ENCODE measurements around the gene PVALEF.

The PVALEF gene

GRCh38 chr17:81126281-81127132 is 38.8 kb upstream of the PVALEF start:
- TF ChIP-seq, protein P1, sequence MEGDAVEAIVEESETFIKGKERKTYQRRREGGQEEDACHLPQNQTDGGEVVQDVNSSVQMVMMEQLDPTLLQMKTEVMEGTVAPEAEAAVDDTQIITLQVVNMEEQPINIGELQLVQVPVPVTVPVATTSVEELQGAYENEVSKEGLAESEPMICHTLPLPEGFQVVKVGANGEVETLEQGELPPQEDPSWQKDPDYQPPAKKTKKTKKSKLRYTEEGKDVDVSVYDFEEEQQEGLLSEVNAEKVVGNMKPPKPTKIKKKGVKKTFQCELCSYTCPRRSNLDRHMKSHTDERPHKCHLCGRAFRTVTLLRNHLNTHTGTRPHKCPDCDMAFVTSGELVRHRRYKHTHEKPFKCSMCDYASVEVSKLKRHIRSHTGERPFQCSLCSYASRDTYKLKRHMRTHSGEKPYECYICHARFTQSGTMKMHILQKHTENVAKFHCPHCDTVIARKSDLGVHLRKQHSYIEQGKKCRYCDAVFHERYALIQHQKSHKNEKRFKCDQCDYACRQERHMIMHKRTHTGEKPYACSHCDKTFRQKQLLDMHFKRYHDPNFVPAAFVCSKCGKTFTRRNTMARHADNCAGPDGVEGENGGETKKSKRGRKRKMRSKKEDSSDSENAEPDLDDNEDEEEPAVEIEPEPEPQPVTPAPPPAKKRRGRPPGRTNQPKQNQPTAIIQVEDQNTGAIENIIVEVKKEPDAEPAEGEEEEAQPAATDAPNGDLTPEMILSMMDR (conservative IDR thresholded peaks at IDR 0.05) = no peak
- no peak overlapping the region for H3K27ac ChIP-seq

DNA sequence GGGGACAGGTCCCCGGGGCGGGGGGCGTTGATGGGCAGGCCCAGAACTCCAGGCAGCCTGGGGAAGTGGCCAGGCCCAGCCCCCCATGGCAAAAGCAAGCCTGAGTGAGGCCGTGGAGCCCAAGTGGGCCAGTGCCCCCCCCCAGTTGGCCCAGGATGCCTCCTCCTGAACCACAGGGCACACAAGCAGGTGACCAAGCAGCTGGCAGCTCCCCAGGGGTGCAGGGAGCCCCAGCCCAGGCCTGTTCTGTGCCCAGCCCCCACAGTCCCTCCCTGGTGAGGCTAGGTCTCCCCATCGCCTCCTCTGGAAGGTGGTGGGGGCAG is 38.2 kb upstream of the PVALEF start:
- H3K27ac ChIP-seq = no peak overlapping the region
- TF ChIP-seq, protein P1 (conservative IDR thresholded peaks at IDR 0.05) = no peak

- TF ChIP-seq, protein P1 (conservative IDR thresholded peaks at IDR 0.05) = no peak
- H3K27ac ChIP-seq = no peak overlapping the region
These were observed 37.7 kb upstream of the PVALEF start for GRCh38 chr17:81127526-81128177.

DNA sequence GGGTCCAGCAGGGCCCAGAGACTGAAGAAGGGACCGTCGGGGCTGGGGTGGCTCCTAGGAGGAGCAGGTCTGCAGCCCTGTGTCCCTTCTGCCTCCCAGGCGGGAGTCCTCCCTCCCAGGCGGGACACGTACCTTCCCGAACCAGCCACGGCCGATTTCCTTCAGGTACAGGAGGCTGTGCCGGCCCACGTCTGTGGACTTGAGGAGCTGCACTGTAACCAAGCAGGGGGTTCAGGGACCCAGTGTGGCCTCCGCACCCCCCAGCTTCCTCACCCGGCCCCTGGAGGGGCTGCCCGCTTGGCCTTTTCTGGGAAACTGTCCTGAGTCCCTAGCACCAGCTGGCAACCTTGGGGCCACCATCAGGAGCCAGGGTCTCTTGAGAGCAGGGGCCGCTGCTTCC is 37.0 kb upstream of the PVALEF start:
- TF ChIP-seq, protein P1 (conservative IDR thresholded peaks at IDR 0.05) = no peak
- H3K27ac ChIP-seq = no peak overlapping the region

DNA sequence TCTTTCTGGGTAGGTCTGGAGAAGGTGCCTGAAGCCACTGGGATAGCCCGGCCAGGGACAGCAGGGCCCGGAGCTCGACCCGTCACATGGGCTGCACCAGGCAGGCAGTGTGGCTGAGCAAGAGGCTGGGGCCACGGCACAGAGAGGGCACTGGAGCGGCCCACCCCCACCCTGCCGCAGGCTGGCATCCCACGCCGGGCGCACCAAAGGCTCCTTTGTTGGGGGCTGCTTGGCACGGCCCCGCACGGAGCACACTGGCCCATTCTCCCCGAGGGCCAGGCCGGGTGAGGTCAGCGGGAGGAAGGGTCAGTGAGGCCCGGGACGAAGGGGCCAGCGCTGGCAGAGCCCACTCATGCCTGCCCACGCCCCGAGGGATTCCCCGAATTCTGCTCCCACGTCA is 36.5 kb upstream of the PVALEF start:
- TF ChIP-seq, protein P1 (conservative IDR thresholded peaks at IDR 0.05) = no peak

GRCh38 chr17:81129289-81129688 is 36.0 kb upstream of the PVALEF start:
- TF ChIP-seq, protein P1 (conservative IDR thresholded peaks at IDR 0.05) = no peak
- H3K27ac ChIP-seq = no peak overlapping the region

More for the DNA sequence above, 36.5 kb upstream of the PVALEF start:
- no peak overlapping the region for H3K27ac ChIP-seq

DNA sequence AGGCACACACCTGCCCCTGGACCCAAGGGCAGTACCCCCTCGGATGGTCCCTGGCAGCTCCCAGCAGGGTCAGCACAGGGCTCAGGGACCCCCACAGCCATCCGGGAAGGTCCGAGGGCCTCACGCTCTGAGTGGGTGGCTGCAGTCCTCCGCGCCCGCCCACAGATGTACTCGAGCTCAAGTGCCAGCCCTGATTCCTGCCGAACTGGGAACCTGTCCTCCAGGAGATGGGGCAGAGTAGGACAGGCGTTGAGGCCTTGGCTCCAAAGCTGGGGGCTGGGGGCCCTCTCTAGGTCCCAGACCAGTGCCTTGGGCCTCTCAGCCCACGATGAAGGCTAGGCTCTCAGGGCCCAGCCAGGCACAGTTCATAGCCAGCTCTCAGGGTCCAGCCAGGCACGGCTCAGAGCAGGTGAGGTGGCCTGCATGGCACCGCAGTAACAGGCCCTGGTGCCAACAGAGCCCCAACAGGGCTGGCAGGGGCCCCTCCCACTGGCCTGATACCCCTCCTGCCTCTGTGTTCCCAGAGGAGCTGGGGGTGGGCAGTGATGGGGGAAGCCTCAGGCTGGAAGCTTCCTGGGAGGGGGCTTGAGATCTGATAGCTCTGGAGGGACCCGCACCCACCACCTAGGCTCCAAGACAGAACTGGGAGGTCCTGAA is 35.5 kb upstream of the PVALEF start:
- TF ChIP-seq, protein P1 (conservative IDR thresholded peaks at IDR 0.05) = no peak
- no peak overlapping the region for H3K27ac ChIP-seq
